Uterus (tissue), 2 donors: ENCODE data around the gene DENND4C.

Experiments used
- POLR2A ChIP-seq, 2 donors: fragments of 450-650 bp; IDR thresholded peaks; one replicate each; pipeline ENCODE4 v1.6.1; 2016; ENCODE audit warnings: antibody characterized with exemption in 2 of 2, mild to moderate bottlenecking in 1 of 2, moderate library complexity in 1 of 2
- TF ChIP-seq, protein P1 (sequence below), 4 experiments: fragments of 200-600 bp in 2 of 4; fragments of 450-650 bp in 2 of 4; sonication (generic) in 2 of 4; IDR thresholded peaks; one replicate each; pipeline ENCODE4 v1.5.1; 2016 to 2019; ENCODE audit warnings: antibody characterized with exemption in 4 of 4, mild to moderate bottlenecking in 2 of 4, moderate library complexity in 1 of 4

DNA sequence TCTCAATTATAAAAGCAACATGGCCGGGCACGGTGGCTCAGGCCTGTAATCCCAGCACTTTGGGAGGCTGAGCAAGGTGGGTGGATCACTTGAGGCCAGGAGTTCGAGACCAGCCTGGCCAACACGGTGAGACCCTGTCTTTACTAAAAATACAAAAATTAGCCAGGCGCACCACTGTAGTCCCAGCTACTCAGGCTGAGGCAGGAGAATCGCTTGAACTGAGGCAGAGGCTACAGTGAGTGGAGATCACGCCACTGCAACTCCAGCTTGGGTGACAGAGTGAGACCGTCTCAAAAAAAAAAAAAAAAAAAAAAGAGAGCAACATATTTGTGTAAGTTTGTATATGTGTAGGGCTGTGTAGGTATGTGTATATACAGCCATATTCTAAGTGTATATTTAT lies 142.1 kb downstream of the DENND4C start:
- TF ChIP-seq, protein P1, sequence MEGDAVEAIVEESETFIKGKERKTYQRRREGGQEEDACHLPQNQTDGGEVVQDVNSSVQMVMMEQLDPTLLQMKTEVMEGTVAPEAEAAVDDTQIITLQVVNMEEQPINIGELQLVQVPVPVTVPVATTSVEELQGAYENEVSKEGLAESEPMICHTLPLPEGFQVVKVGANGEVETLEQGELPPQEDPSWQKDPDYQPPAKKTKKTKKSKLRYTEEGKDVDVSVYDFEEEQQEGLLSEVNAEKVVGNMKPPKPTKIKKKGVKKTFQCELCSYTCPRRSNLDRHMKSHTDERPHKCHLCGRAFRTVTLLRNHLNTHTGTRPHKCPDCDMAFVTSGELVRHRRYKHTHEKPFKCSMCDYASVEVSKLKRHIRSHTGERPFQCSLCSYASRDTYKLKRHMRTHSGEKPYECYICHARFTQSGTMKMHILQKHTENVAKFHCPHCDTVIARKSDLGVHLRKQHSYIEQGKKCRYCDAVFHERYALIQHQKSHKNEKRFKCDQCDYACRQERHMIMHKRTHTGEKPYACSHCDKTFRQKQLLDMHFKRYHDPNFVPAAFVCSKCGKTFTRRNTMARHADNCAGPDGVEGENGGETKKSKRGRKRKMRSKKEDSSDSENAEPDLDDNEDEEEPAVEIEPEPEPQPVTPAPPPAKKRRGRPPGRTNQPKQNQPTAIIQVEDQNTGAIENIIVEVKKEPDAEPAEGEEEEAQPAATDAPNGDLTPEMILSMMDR (IDR thresholded peaks at IDR 0.05): no peak
- TF ChIP-seq POLR2A (IDR thresholded peaks at IDR 0.05): no peak
